ENCODE results near the gene PRIM1. TPM values are rescaled to one million over a fixed set of nuclear protein-coding genes. Genes with fewer than 3 reads are reported as not detected.
"Not testable (repeated sequence)": the region's sequence is repeated elsewhere in the genome, so short reads cannot be mapped to it uniquely, and the experiment has no call there.

Gene PRIM1
- 10 to 100 TPM; 30.2 to 34.3 TPM for total RNA-seq
- polyA plus RNA-seq, result 10 to 100 TPM; 45.0 to 46.9 TPM

GRCh38 chr12:56751712-56752598, at the start of gene PRIM1:
TSS of gene PRIM1 (minus strand) at chr12:56752323. CDS start at chr12:56752298, 25 bp downstream.
- peak within 1 kb of the TSS; percentile 94 to 98 (median 96) for H3K27ac Mint-ChIP-seq
- Histone ChIP-seq H3K27me3 (ENCODE audit: insufficient read depth, low read length) (no peaks in the 10 kb centered on the region), H3K9me3 (ENCODE audit: control insufficient read depth in 1 of 2, low read length in 2 of 2) (no peaks in the 10 kb centered on the region), H3K27ac (ENCODE audit: low read depth, low read length) (peak within 1 kb of the TSS; percentile 82), H3K4me1 (ENCODE audit: insufficient read depth, low read length) (peaks cover 10% of the 10 kb centered on the region), H3K4me3 (ENCODE audit: low read length in 2 of 2) (peak within 1 kb of the TSS; percentile 80 to 92), H3K36me3 (ENCODE audit: insufficient read depth, low read length) (peaks cover 7% of the 10 kb centered on the region)
- H3K36me3 Mint-ChIP-seq, result peaks cover 22 to 33% of the 10 kb centered on the region in 2 donors
- CTCF ChIA-PET (ENCODE audit: partially characterized antibody), result interaction anchor here (0.7 to 1.6 kb wide), 4 partner anchors 236 to 544 kb away, joined by 3 to 5 read pairs (median 4); no protein-coding TSS in a partner anchor
- peak; percentile 80 to 83 (median 82) for DNase-seq
- no peaks in the 10 kb centered on the region for H3K27me3 Mint-ChIP-seq
- peak within 1 kb of the TSS; percentile 96 to 99 (median 98) for H3K4me3 Mint-ChIP-seq
- POLR2A ChIA-PET (ENCODE audit: partially characterized antibody), result interaction anchor here (0.6 to 3.9 kb wide), 15 partner anchors 9 to 678 kb away, joined by 3 to 30 read pairs (median 4); partner anchors contain the start of genes NACA, PTGES3 and STAT6
- intact Hi-C loops (cut with micrococcal nuclease), result loop anchor here (1.0 to 10.0 kb wide), 4 partner anchors 27 to 483 kb away; partner anchors contain the start of genes NACA and PTGES3
- peaks cover 20 to 43% (median 28%) of the 10 kb centered on the region in 4 donors for H3K4me1 Mint-ChIP-seq
- no peaks in the 10 kb centered on the region for H3K9me3 Mint-ChIP-seq

- Mint-ChIP-seq H3K27ac (no peak overlapping the region), H3K27me3 (peaks cover 0 to 2% of the 10 kb centered on the region in 2 donors), H3K9me3 (peaks cover 0 to 2% (median 0%) of the 10 kb centered on the region in 8 donors), H3K4me1 (no peaks in the 10 kb centered on the region), H3K4me3 (no peak overlapping the region), H3K36me3 (no peaks in the 10 kb centered on the region)
- intact Hi-C loops (cut with micrococcal nuclease), result no loop called here
- POLR2A ChIA-PET (ENCODE audit: partially characterized antibody), result no interaction called here
- CTCF ChIA-PET (ENCODE audit: partially characterized antibody), result no interaction called here
- Histone ChIP-seq H3K27ac (ENCODE audit: low read depth, low read length) (no peak overlapping the region), H3K27me3 (ENCODE audit: insufficient read depth, low read length) (no peaks in the 10 kb centered on the region), H3K4me3 (ENCODE audit: low read length in 2 of 2) (no peak overlapping the region), H3K36me3 (ENCODE audit: insufficient read depth, low read length) (no peaks in the 10 kb centered on the region), H3K9me3 (ENCODE audit: control insufficient read depth in 1 of 2, low read length in 2 of 2) (no peaks in the 10 kb centered on the region), H3K4me1 (ENCODE audit: insufficient read depth, low read length) (no peaks in the 10 kb centered on the region)
- no peak for DNase-seq
Measured at GRCh38 chr12:56800221-56800620, 48.1 kb upstream of the PRIM1 start.

- H3K36me3 ChIP-seq (ENCODE audit: insufficient read depth, low read length); H3K27me3 Mint-ChIP-seq; H3K4me3 Mint-ChIP-seq; H3K4me1 ChIP-seq (ENCODE audit: insufficient read depth, low read length); H3K27me3 ChIP-seq (ENCODE audit: insufficient read depth, low read length); intact Hi-C loops (cut with micrococcal nuclease); POLR2A ChIA-PET (ENCODE audit: partially characterized antibody); H3K27ac Mint-ChIP-seq; H3K4me1 Mint-ChIP-seq; CTCF ChIA-PET (ENCODE audit: partially characterized antibody); H3K9me3 ChIP-seq (ENCODE audit: control insufficient read depth in 1 of 2, low read length in 2 of 2); H3K27ac ChIP-seq (ENCODE audit: low read depth, low read length); DNase-seq; H3K36me3 Mint-ChIP-seq; H3K9me3 Mint-ChIP-seq; H3K4me3 ChIP-seq (ENCODE audit: low read length in 2 of 2): not testable (repeated sequence)
Measured at GRCh38 chr12:56799345-56799744, 47.2 kb upstream of the PRIM1 start.

- H3K27me3 ChIP-seq (ENCODE audit: insufficient read depth, low read length); H3K4me3 ChIP-seq (ENCODE audit: low read length in 2 of 2); DNase-seq; H3K4me1 ChIP-seq (ENCODE audit: insufficient read depth, low read length); H3K36me3 ChIP-seq (ENCODE audit: insufficient read depth, low read length); H3K27me3 Mint-ChIP-seq; POLR2A ChIA-PET (ENCODE audit: partially characterized antibody); H3K27ac ChIP-seq (ENCODE audit: low read depth, low read length); H3K36me3 Mint-ChIP-seq; H3K4me1 Mint-ChIP-seq; H3K27ac Mint-ChIP-seq; H3K9me3 ChIP-seq (ENCODE audit: control insufficient read depth in 1 of 2, low read length in 2 of 2); CTCF ChIA-PET (ENCODE audit: partially characterized antibody); H3K9me3 Mint-ChIP-seq; H3K4me3 Mint-ChIP-seq; intact Hi-C loops (cut with micrococcal nuclease): not testable (repeated sequence)
Measured at GRCh38 chr12:56795791-56796190, 43.7 kb upstream of the PRIM1 start.

- H3K27me3 ChIP-seq (ENCODE audit: insufficient read depth, low read length); H3K27me3 Mint-ChIP-seq; H3K4me1 Mint-ChIP-seq; H3K4me1 ChIP-seq (ENCODE audit: insufficient read depth, low read length); CTCF ChIA-PET (ENCODE audit: partially characterized antibody); H3K4me3 ChIP-seq (ENCODE audit: low read length in 2 of 2); H3K36me3 ChIP-seq (ENCODE audit: insufficient read depth, low read length); intact Hi-C loops (cut with micrococcal nuclease); H3K27ac ChIP-seq (ENCODE audit: low read depth, low read length); H3K36me3 Mint-ChIP-seq; H3K9me3 ChIP-seq (ENCODE audit: control insufficient read depth in 1 of 2, low read length in 2 of 2); POLR2A ChIA-PET (ENCODE audit: partially characterized antibody); H3K9me3 Mint-ChIP-seq: not testable (repeated sequence)
- Mint-ChIP-seq H3K27ac (peak overlapping the region in 5 of 7 donors; percentile 29 to 68 (median 48)), H3K4me3 (peak overlapping the region; percentile 51 to 86 (median 72))
- DNase-seq, result peak in 2 of 5 donors; percentile 2 to 10
Measured at GRCh38 chr12:56795046-56795562, 43.0 kb upstream of the PRIM1 start.

GRCh38 chr12:56793124-56793523, 41.0 kb upstream of the PRIM1 start:
- H3K4me3 Mint-ChIP-seq; intact Hi-C loops (cut with micrococcal nuclease); H3K4me1 ChIP-seq (ENCODE audit: insufficient read depth, low read length); H3K27me3 Mint-ChIP-seq; H3K27ac ChIP-seq (ENCODE audit: low read depth, low read length); H3K27me3 ChIP-seq (ENCODE audit: insufficient read depth, low read length); CTCF ChIA-PET (ENCODE audit: partially characterized antibody); H3K9me3 Mint-ChIP-seq; DNase-seq; H3K9me3 ChIP-seq (ENCODE audit: control insufficient read depth in 1 of 2, low read length in 2 of 2); H3K27ac Mint-ChIP-seq; H3K4me3 ChIP-seq (ENCODE audit: low read length in 2 of 2); H3K4me1 Mint-ChIP-seq; H3K36me3 ChIP-seq (ENCODE audit: insufficient read depth, low read length); POLR2A ChIA-PET (ENCODE audit: partially characterized antibody); H3K36me3 Mint-ChIP-seq: not testable (repeated sequence)

GRCh38 chr12:56792678-56793077, 40.6 kb upstream of the PRIM1 start:
- Mint-ChIP-seq H3K36me3 (no peaks in the 10 kb centered on the region), H3K4me3 (no peak overlapping the region), H3K4me1 (no peaks in the 10 kb centered on the region), H3K27me3 (peaks cover 0 to 2% of the 10 kb centered on the region in 2 donors), H3K9me3 (no peaks in the 10 kb centered on the region), H3K27ac (no peak overlapping the region)
- DNase-seq, result no peak
- Histone ChIP-seq H3K4me1 (ENCODE audit: insufficient read depth, low read length) (no peaks in the 10 kb centered on the region), H3K27me3 (ENCODE audit: insufficient read depth, low read length) (no peaks in the 10 kb centered on the region), H3K9me3 (ENCODE audit: control insufficient read depth in 1 of 2, low read length in 2 of 2) (no peaks in the 10 kb centered on the region), H3K27ac (ENCODE audit: low read depth, low read length) (no peak overlapping the region), H3K36me3 (ENCODE audit: insufficient read depth, low read length) (no peaks in the 10 kb centered on the region), H3K4me3 (ENCODE audit: low read length in 2 of 2) (no peak overlapping the region)
- ChIA-PET CTCF (ENCODE audit: partially characterized antibody) (no interaction called here), POLR2A (ENCODE audit: partially characterized antibody) (no interaction called here)
- intact Hi-C loops (cut with micrococcal nuclease), result no loop called here

Measured in CD4-positive, alpha-beta memory T cell (primary cell).